Caco-2 (cell line): Measurements from ENCODE around the gene RAMACL. TPM values are rescaled to one million over a fixed set of nuclear protein-coding genes. Genes with fewer than 3 reads are reported as not detected.
"Not testable (repeated sequence)": the region's sequence is repeated elsewhere in the genome, so short reads cannot be mapped to it uniquely, and the experiment has no call there.

ENCODE experiments used
- BruUV-seq: library from RNA; stranded (reverse); fragments of 400-500 nt; replicated peaks from 2 replicates; lab custom pipeline; 2021; lab: Mats Ljungman, UMichigan
- CTCF ChIA-PET: fragments of 300-600 bp; sonication (Branson Sonifier 250); formaldehyde crosslinking; loops from one replicate; lab custom pipeline; 2022; ENCODE audit warnings: antibody characterized with exemption; lab: Charles Lee
- POLR2A ChIA-PET: fragments of 300-600 bp; sonication (Branson Sonifier 250); formaldehyde crosslinking; loops from one replicate; lab custom pipeline; 2022; ENCODE audit warnings: antibody characterized with exemption; lab: Charles Lee
- DNase-seq, 2 experiments: peaks; one replicate each; pipeline versions ENCODE4 v3.0.0 to v3.0.0-alpha.2; 2020 to 2022
- H3K27me3 ChIP-seq: replicated peaks from 2 replicates; pipeline ENCODE4 v1.6.0; 2011; ENCODE audit warnings: low read length; ENCODE audit not compliant: control insufficient read depth, insufficient read depth
- H3K36me3 ChIP-seq: 2 replicates; pipeline ENCODE4 v1.5.1; 2011; ENCODE audit warnings: low read length; ENCODE audit not compliant: control insufficient read depth, insufficient read depth
- H3K4me1 ChIP-seq: fragments of 250-450 bp; sonication (Bioruptor Pico); 2 replicates; pipeline ENCODE4 v1.5.1; 2020; ENCODE audit warnings: mild to moderate bottlenecking
- H3K4me3 ChIP-seq: 2 replicates; pipeline ENCODE4 v1.5.1; 2011; ENCODE audit warnings: low read depth, mild to moderate bottlenecking, control low read depth, low read length
- H3K9me3 ChIP-seq: fragments of 250-450 bp; sonication (Bioruptor Pico); 2 replicates; pipeline ENCODE4 v1.5.1; 2020; ENCODE audit warnings: mild to moderate bottlenecking, moderate library complexity
- H3K27ac Mint-ChIP-seq: one replicate; pipeline ENCODE4 v1.8.0; 2022; ENCODE audit warnings: mixed read lengths; ENCODE audit not compliant: unreplicated experiment
- H3K27me3 Mint-ChIP-seq: one replicate; pipeline ENCODE4 v1.8.0; 2022; ENCODE audit warnings: mixed read lengths; ENCODE audit not compliant: insufficient read depth, unreplicated experiment
- H3K36me3 Mint-ChIP-seq: one replicate; pipeline ENCODE4 v1.8.0; 2022; ENCODE audit warnings: mild to moderate bottlenecking, mixed read lengths; ENCODE audit not compliant: insufficient read depth, unreplicated experiment
- H3K4me1 Mint-ChIP-seq: one replicate; pipeline ENCODE4 v1.8.0; 2022; ENCODE audit warnings: low read depth, mixed read lengths; ENCODE audit not compliant: unreplicated experiment
- H3K4me3 Mint-ChIP-seq: one replicate; pipeline ENCODE4 v1.8.0; 2022; ENCODE audit warnings: mild to moderate bottlenecking, moderate library complexity, mixed read lengths; ENCODE audit not compliant: unreplicated experiment
- H3K9me3 Mint-ChIP-seq: one replicate; pipeline ENCODE4 v1.8.0; 2022; ENCODE audit warnings: mixed read lengths; ENCODE audit not compliant: unreplicated experiment
- intact Hi-C: fragments of 100-400 bp; cut with micrococcal nuclease; formaldehyde crosslinking; loops from one replicate; pipeline ENCODE4 v1.10.0; 2022; ENCODE audit not compliant: unreplicated experiment
- total RNA-seq: library from RNA; stranded (reverse); gene quantifications from 2 replicates; pipeline ENCODE4 v1.2.3, GENCODE V29; 2022
- TF ChIP-seq, protein P1 (sequence below), 2 experiments: fragments of 200-600 bp in 1 of 2; IDR thresholded peaks; 1 replicate in 1 of 2; 2 replicates in 1 of 2; pipeline versions ENCODE4 v1.5.1 to v1.8.0; 2011 to 2022; ENCODE audit warnings: antibody characterized with exemption in 1 of 2, control low read depth in 1 of 2, inconsistent platforms in 1 of 2, low read depth in 1 of 2, low read length in 1 of 2, mild to moderate bottlenecking in 1 of 2, moderate library complexity in 1 of 2; ENCODE audit not compliant: insufficient read depth in 1 of 2, severe bottlenecking in 1 of 2, unreplicated experiment in 1 of 2

RAMACL gene
- total RNA-seq, 1 experiment from 2014 or later, result 0.20 TPM

DNA sequence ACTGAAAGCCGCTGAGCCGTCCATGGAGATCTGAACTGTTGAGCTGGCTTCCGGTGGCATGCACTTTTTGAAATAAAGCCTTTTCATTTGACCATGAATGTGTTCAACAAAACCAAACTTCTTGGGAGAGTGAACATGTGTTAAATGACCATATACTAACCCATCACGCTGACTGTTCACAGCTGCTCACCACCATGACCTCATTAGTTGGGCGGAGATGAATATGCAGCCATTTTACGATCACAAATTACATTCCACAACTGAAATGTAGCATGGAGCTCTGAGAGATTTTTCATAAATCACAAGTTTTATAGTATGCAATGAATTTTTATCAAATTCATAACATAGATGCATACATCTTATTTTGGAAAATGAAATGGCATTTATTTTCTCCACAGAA lies 4.2 kb downstream of the RAMACL start:
- Histone ChIP-seq H3K27me3 (no peaks in the 10 kb centered on the region), H3K36me3 (no peaks in the 10 kb centered on the region), H3K4me1 (no peaks in the 10 kb centered on the region), H3K9me3 (no peaks in the 10 kb centered on the region), H3K4me3 (no peak overlapping the region)
- intact Hi-C loops, result no loop called here
- Mint-ChIP-seq H3K27me3 (no peaks in the 10 kb centered on the region), H3K36me3 (no peaks in the 10 kb centered on the region), H3K4me3 (no peak overlapping the region), H3K27ac (no peak overlapping the region), H3K4me1 (no peaks in the 10 kb centered on the region), H3K9me3 (no peaks in the 10 kb centered on the region)
- CTCF ChIA-PET, result no interaction called here
- DNase-seq, result no peak
- POLR2A ChIA-PET, result no interaction called here
- TF ChIP-seq, protein P1, sequence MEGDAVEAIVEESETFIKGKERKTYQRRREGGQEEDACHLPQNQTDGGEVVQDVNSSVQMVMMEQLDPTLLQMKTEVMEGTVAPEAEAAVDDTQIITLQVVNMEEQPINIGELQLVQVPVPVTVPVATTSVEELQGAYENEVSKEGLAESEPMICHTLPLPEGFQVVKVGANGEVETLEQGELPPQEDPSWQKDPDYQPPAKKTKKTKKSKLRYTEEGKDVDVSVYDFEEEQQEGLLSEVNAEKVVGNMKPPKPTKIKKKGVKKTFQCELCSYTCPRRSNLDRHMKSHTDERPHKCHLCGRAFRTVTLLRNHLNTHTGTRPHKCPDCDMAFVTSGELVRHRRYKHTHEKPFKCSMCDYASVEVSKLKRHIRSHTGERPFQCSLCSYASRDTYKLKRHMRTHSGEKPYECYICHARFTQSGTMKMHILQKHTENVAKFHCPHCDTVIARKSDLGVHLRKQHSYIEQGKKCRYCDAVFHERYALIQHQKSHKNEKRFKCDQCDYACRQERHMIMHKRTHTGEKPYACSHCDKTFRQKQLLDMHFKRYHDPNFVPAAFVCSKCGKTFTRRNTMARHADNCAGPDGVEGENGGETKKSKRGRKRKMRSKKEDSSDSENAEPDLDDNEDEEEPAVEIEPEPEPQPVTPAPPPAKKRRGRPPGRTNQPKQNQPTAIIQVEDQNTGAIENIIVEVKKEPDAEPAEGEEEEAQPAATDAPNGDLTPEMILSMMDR (IDR thresholded peaks at IDR 0.05; ENCODE audit: insufficient read depth in 1 of 2, low read depth in 1 of 2, low read length in 1 of 2, severe bottlenecking in 1 of 2, unreplicated experiment in 1 of 2), result no peak
- no TSS peak for BruUV-seq

DNA sequence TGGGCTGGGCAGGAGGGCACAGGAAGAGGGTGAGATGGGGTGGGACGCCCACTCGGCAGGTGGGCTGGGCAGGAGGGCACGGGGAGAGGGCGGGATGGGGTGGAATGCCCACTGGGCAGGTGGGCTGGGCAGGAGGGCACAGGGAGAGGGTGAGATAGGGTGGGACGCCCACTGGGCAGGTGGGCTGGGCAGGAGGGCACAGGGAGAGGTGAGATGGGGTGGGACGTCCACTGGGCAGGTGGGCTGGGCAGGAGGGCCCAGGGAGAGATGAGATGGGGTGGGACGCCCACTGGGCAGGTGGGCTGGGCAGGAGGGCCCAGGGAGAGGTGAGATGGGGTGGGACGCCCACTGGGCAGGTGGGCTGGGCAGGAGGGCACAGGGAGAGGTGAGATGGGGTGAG lies 4.7 kb downstream of the RAMACL start:
- H3K27ac Mint-ChIP-seq, POLR2A ChIA-PET, H3K4me3 ChIP-seq: not testable (repeated sequence)

DNA sequence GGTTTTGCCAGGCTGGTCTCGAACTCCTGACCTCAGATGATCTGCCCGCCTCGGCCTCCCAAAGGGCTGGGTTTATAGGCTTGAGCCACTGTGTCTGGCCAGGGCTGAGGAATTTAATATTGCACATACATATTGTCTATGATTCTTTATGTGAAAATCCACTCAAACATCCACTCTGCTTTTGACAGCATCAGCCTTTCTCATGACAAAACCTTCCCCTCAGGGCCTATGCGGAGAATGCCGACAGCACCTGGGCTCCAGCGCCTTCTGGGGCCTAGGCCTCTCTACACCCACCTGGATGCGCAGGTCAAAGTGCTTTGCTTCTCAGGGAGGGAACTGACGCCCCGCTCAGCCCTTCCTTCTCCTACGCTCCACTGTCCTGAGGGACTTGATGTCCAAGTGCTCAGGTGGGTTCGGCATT lies 5.4 kb downstream of the RAMACL start:
- Mint-ChIP-seq H3K36me3 (no peaks in the 10 kb centered on the region), H3K9me3 (peaks cover 6% of the 10 kb centered on the region), H3K4me3 (no peak overlapping the region), H3K27ac (no peak overlapping the region), H3K4me1 (no peaks in the 10 kb centered on the region), H3K27me3 (no peaks in the 10 kb centered on the region)
- ChIA-PET CTCF (no interaction called here), POLR2A (no interaction called here)
- TF ChIP-seq, protein P1 (IDR thresholded peaks at IDR 0.05; ENCODE audit: insufficient read depth in 1 of 2, low read depth in 1 of 2, low read length in 1 of 2, severe bottlenecking in 1 of 2, unreplicated experiment in 1 of 2), result no peak
- no peaks in the 10 kb centered on the region for H3K36me3 ChIP-seq
- no TSS peak for BruUV-seq
- H3K9me3 ChIP-seq, result no peaks in the 10 kb centered on the region; the same call in 1 of the 2 replicates
- H3K4me1 ChIP-seq, result no peaks in the 10 kb centered on the region
- intact Hi-C loops, result no loop called here
- DNase-seq, result no peak
- no peaks in the 10 kb centered on the region for H3K27me3 ChIP-seq
- no peak overlapping the region for H3K4me3 ChIP-seq

More for the DNA sequence above, 4.7 kb downstream of the RAMACL start:
- H3K27me3 Mint-ChIP-seq, H3K27me3 ChIP-seq, H3K4me3 Mint-ChIP-seq, H3K4me1 ChIP-seq, CTCF ChIA-PET, H3K36me3 Mint-ChIP-seq, intact Hi-C loops, H3K4me1 Mint-ChIP-seq, H3K9me3 Mint-ChIP-seq, BruUV-seq, DNase-seq, H3K36me3 ChIP-seq, H3K9me3 ChIP-seq: not testable (repeated sequence)
